ENCODE measurements around the gene CDKAL1.

The CDKAL1 gene

GRCh38 chr6:21208796-21209186 lies 674.5 kb downstream of the CDKAL1 start:
- TF ChIP-seq, protein P1, sequence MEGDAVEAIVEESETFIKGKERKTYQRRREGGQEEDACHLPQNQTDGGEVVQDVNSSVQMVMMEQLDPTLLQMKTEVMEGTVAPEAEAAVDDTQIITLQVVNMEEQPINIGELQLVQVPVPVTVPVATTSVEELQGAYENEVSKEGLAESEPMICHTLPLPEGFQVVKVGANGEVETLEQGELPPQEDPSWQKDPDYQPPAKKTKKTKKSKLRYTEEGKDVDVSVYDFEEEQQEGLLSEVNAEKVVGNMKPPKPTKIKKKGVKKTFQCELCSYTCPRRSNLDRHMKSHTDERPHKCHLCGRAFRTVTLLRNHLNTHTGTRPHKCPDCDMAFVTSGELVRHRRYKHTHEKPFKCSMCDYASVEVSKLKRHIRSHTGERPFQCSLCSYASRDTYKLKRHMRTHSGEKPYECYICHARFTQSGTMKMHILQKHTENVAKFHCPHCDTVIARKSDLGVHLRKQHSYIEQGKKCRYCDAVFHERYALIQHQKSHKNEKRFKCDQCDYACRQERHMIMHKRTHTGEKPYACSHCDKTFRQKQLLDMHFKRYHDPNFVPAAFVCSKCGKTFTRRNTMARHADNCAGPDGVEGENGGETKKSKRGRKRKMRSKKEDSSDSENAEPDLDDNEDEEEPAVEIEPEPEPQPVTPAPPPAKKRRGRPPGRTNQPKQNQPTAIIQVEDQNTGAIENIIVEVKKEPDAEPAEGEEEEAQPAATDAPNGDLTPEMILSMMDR (conservative IDR thresholded peaks at IDR 0.05; ENCODE audit: low read depth, low read length): no peak
- H3K4me3 ChIP-seq (ENCODE audit: low read length): no peak overlapping the region
- no peak for DNase-seq (ENCODE audit: low read depth)

GRCh38 chr6:21213492-21213891 lies 679.2 kb downstream of the CDKAL1 start:
- TF ChIP-seq, protein P1 (conservative IDR thresholded peaks at IDR 0.05; ENCODE audit: low read depth, low read length): no peak
- no peak for DNase-seq (ENCODE audit: low read depth)
- H3K4me3 ChIP-seq (ENCODE audit: low read length): no peak overlapping the region

DNA sequence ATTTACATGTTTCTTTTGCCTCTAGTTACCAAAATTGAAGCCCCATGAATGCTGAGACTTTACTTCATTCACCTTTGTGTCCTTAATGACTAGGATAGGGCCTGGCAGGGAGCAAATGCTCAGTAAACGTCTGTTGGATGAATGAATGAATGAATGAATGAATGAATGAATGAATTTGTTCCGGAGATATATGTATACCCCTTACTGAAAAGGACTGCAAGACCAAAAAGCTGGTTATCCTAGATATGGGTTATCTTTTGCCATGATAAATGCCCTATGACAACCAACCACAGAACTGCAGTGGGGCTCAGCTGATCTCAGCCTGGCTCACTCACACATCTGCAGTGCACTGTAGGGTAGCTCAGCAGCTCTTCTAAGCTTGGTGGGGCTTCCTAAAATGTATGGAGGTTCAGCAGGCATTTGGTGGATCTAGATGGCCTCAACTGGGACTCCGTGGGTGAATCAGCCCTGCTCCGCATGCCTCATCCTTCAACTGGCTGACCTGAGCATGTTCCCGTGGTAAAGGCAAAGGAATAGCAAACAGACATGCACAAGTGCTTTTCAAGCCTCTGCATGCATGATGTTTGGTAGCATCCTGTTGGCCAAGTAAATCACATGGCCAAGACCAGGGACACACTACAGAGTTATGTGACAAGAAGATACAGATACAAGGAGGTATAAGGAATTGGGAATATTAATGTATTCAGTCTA lies 680.6 kb downstream of the CDKAL1 start:
- TF ChIP-seq, protein P1 (conservative IDR thresholded peaks at IDR 0.05; ENCODE audit: low read depth, low read length): no peak
- DNase-seq (ENCODE audit: low read depth): no peak
- H3K4me3 ChIP-seq (ENCODE audit: low read length): no peak overlapping the region

DNA sequence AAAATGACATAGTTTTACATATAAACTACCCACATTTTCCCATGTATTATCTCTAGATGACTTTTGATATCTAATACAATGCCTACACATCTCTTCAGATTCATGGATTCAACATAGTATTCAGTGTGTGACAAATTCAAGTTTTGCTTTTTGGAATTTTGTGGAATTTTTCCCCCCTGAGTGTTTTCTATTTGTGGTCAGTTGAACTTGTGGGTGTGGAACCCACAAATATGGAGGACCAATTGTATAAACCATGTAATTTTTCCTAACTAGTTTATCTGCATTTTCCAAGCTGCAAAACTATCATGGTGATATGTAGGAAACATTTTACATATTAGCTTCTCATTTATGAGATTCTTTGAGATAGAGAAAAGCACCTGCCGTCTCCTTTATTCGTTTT lies 685.0 kb downstream of the CDKAL1 start:
- no peak for DNase-seq (ENCODE audit: low read depth)
- TF ChIP-seq, protein P1 (conservative IDR thresholded peaks at IDR 0.05; ENCODE audit: low read depth, low read length): no peak
- no peak overlapping the region for H3K4me3 ChIP-seq (ENCODE audit: low read length)

DNA sequence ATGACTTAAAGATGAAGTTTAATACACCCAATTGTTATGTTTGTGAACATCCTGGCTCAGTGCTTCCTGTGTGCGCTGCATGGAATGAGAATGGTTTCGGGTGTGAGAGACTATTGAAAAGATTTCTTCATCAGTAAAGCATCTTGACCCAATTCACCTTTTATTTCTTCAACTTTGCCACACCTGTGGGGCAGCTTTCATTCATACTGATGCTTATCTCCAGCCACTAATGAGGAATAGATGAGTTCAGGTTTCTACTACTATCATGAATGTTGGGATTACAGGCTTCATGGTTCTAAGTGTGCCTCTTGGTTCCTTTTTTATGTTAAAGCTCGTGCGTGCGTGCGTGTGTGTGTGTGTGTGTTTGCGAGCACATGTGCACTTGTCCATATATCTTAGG lies 685.6 kb downstream of the CDKAL1 start:
- H3K4me3 ChIP-seq (ENCODE audit: low read length): no peak overlapping the region
- DNase-seq (ENCODE audit: low read depth): no peak

GRCh38 chr6:21220271-21220987 lies 686.2 kb downstream of the CDKAL1 start:
- H3K4me3 ChIP-seq (ENCODE audit: low read length): no peak overlapping the region
- no peak for DNase-seq (ENCODE audit: low read depth)
- TF ChIP-seq, protein P1 (conservative IDR thresholded peaks at IDR 0.05; ENCODE audit: low read depth, low read length): no peak

More for the DNA sequence above, 685.6 kb downstream of the CDKAL1 start:
- TF ChIP-seq, protein P1 (conservative IDR thresholded peaks at IDR 0.05; ENCODE audit: low read depth, low read length): no peak

- DNase-seq (ENCODE audit: low read depth): no peak
- no peak overlapping the region for H3K4me3 ChIP-seq (ENCODE audit: low read length)
- TF ChIP-seq, protein P1 (conservative IDR thresholded peaks at IDR 0.05; ENCODE audit: low read depth, low read length): no peak
These were observed 688.4 kb downstream of the CDKAL1 start for GRCh38 chr6:21222656-21223055.
